Vagina (tissue), 2 donors: Measurements from ENCODE around the gene LONP2.

Experiments
- POLR2A ChIP-seq, 2 donors: fragments of 450-650 bp; IDR thresholded peaks; one replicate each; pipeline ENCODE4 v1.6.1; 2017; ENCODE audit warnings: antibody characterized with exemption in 2 of 2, mild to moderate bottlenecking in 2 of 2, moderate library complexity in 2 of 2
- POLR2AphosphoS5 ChIP-seq, 2 donors: sonication (generic); formaldehyde crosslinking; IDR thresholded peaks; one replicate each; pipeline ENCODE4 v1.9.0; 2017; ENCODE audit warnings: antibody characterized with exemption in 2 of 2, mild to moderate bottlenecking in 2 of 2, low read depth in 1 of 2; ENCODE audit not compliant: insufficient read depth in 1 of 2
- TF ChIP-seq, protein P1 (sequence below), 3 experiments: fragments of 450-650 bp in 2 of 3; fragments of 200-600 bp in 1 of 3; sonication (generic) in 1 of 3; IDR thresholded peaks; one replicate each; pipeline ENCODE4 v1.5.1; 2017 to 2019; ENCODE audit warnings: antibody characterized with exemption in 3 of 3, mild to moderate bottlenecking in 2 of 3, moderate library complexity in 2 of 3

DNA sequence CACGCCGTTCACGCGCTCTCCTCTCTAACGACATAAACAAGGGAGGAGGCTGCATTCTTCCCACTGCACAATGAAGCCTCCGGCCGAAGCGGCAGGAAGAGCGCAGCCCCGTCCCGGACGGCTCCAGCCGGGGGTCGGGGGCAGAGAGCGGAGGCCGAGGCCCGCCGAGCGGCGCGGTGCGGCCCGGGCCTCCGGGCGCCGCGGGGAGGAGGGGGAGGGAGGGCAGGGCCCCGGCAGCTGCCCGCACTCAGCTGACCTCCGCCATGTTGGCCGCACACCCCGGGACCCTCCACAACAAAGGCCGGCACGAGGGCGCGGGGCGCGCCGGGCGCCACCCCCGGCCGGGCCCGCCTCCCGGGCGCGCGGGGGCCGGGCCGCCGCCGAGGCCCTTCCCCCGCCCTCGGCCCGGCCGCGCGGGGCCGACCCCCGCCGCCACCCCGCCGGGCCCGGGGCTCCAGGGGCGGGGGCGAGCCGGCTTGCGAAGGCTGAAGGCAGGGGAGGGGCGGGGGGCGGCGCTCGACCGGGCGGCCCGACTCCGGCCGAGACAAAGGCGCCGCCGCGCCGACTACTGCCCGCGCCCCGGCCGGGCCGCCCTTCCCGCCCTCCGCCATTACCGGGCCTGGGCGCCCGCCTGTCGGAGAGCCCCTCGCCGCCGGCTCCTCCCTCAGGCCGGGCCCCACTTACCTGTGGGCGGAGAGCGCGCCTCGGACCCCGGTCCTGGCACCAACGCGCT lies 140.6 kb downstream of the LONP2 start:
- TF ChIP-seq, protein P1, sequence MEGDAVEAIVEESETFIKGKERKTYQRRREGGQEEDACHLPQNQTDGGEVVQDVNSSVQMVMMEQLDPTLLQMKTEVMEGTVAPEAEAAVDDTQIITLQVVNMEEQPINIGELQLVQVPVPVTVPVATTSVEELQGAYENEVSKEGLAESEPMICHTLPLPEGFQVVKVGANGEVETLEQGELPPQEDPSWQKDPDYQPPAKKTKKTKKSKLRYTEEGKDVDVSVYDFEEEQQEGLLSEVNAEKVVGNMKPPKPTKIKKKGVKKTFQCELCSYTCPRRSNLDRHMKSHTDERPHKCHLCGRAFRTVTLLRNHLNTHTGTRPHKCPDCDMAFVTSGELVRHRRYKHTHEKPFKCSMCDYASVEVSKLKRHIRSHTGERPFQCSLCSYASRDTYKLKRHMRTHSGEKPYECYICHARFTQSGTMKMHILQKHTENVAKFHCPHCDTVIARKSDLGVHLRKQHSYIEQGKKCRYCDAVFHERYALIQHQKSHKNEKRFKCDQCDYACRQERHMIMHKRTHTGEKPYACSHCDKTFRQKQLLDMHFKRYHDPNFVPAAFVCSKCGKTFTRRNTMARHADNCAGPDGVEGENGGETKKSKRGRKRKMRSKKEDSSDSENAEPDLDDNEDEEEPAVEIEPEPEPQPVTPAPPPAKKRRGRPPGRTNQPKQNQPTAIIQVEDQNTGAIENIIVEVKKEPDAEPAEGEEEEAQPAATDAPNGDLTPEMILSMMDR (IDR thresholded peaks at IDR 0.05), result no peak
- TF ChIP-seq POLR2A (IDR thresholded peaks at IDR 0.05) (no peak), POLR2AphosphoS5 (IDR thresholded peaks at IDR 0.05; ENCODE audit: insufficient read depth in 1 of 2, low read depth in 1 of 2) (no peak)
